ENCODE measurements around the gene ELFN2. TPM values are rescaled to one million over a fixed set of nuclear protein-coding genes. Genes with fewer than 3 reads are reported as not detected.

Gene ELFN2
- total RNA-seq, 2 experiments from 2014 or later = 0.57 to 0.79 TPM

Other genes with a start within 250 kb of the ELFN2 start
- 10 to 100 TPM; 13.4 to 13.6 TPM for gene C1QTNF6, start 239.2 kb downstream of the ELFN2 start, total RNA-seq
- gene SSTR3, start 215.0 kb downstream of the ELFN2 start, total RNA-seq = 10 to 100 TPM; 28.1 to 28.6 TPM
- gene RAC2, start 183.2 kb downstream of the ELFN2 start, total RNA-seq = 100 to 1,000 TPM; 728 to 759 TPM
- 10 to 100 TPM; 30.5 to 34.0 TPM for gene CYTH4, start 145.0 kb downstream of the ELFN2 start, total RNA-seq
- gene MFNG, start 58.9 kb upstream of the ELFN2 start, total RNA-seq = 10 to 100 TPM; 83.1 to 90.9 TPM
- not detected for gene CARD10, start 91.9 kb upstream of the ELFN2 start, total RNA-seq
- gene CDC42EP1, start 133.0 kb upstream of the ELFN2 start, total RNA-seq = 1 to 10 TPM; 1.9 to 2.8 TPM
- gene LGALS2, start 152.6 kb upstream of the ELFN2 start, total RNA-seq = not detected
- gene GGA1, start 181.4 kb upstream of the ELFN2 start, total RNA-seq = 10 to 100 TPM; 46.1 to 49.1 TPM
- gene SH3BP1, start 212.2 kb upstream of the ELFN2 start, total RNA-seq = 10 to 100 TPM; 45.9 to 51.0 TPM
- 10 to 100 TPM; 17.4 to 19.2 TPM for gene PDXP, start 231.2 kb upstream of the ELFN2 start, total RNA-seq
- 10 to 100 TPM; 62.7 to 70.2 TPM for gene LGALS1, start 248.2 kb upstream of the ELFN2 start, total RNA-seq

All from activated naive CD4-positive, alpha-beta T cell treated with anti-CD3 and anti-CD28 coated beads for 36 hours (primary cell).